ENCODE results near the gene HASPIN. TPM values are rescaled to one million over a fixed set of nuclear protein-coding genes. Genes with fewer than 3 reads are reported as not detected.
A peak's percentile ranks its signal among the peaks of the same experiment; 100 is the strongest.
"Not testable (repeated sequence)": the region's sequence is repeated elsewhere in the genome, so short reads cannot be mapped to it uniquely, and the experiment has no call there.

HASPIN gene
- polyA plus RNA-seq, 1 donor: 2.7 TPM

DNA sequence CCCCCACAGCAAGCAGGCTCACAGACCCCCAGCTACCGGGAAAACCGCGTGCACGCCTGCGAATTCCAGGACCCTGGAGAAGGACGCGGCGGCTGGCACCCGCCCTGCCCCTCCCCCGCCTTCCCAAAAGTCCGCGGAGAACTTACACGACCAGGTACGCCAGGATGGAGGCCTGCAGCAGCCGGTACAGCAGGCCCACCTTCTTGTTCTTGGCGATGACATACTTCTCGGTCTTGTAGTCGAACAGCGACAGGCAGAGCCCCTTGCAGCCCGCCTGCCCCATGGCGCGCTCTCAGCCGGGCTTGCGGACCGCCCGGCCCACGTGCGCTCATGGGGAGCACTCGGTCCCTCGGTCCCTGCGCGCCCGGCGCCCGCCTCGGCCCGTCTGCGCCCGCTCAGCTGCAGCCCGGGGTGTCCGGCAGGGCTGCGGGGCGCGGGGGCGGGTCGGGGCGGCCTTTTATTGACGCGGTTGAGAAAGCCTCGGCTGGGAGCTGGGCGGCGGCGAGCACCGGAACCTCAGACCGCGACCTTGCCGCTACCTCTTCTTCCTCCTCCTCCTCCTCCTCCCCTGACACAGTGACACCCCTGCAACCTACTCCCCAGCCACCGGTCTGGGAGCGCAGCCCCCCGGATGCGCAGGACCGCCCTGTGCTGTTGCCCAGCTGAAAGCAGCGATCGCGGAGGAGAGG is 27.8 kb upstream of the HASPIN start, which contains the start of gene P2RX5:
TSS of gene P2RX5 (minus strand) at position 433 of the 689 bp plus-strand sequence. CDS start at position 283, 150 bp downstream.
- no peak within 1 kb of the TSS for H3K27ac ChIP-seq (ENCODE audit: low read length)
- no peaks in the 10 kb centered on the region for H3K36me3 ChIP-seq (ENCODE audit: control insufficient read depth, insufficient read depth, low read length)
- H3K4me1 ChIP-seq (ENCODE audit: control insufficient read depth, insufficient read depth, low read length): peaks cover 10% of the 10 kb centered on the region
- H3K27me3 ChIP-seq (ENCODE audit: control insufficient read depth, insufficient read depth, low read length): peaks cover 62% of the 10 kb centered on the region
- DNase-seq: peak in 1 of 2 donors; percentile 47
- H3K4me3 ChIP-seq (ENCODE audit: low read length): no peak within 1 kb of the TSS
- no peaks in the 10 kb centered on the region for H3K9me3 ChIP-seq (ENCODE audit: control insufficient read depth, low read depth, low read length)
- WGBS (ENCODE audit: insufficient coverage, low lambda C conversion rate): no CpG with 5 or more reads among the region's 65 CpGs

DNA sequence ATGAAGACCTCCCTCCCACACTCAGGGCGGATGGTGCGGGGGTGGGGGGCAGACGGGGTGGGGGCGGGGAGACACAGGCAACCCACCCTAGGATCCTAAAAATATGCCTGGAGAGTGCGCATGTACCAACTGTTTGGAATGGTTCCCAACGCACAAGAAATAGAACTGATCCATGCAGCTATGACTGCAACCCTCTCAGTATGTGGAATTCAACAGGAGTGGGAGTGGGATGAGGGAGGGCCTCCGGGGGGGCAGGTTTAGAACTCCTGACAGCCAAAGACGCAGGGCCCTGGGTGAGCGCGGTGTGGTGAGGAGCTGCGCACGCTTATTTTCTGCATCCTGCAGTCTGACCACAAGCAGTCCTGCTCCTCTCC is 26.6 kb upstream of the HASPIN start:
- WGBS (ENCODE audit: insufficient coverage, low lambda C conversion rate): no CpG with 5 or more reads among the region's 12 CpGs
- no peaks in the 10 kb centered on the region for H3K36me3 ChIP-seq (ENCODE audit: control insufficient read depth, insufficient read depth, low read length)
- DNase-seq: no peak
- H3K9me3 ChIP-seq (ENCODE audit: control insufficient read depth, low read depth, low read length): no peaks in the 10 kb centered on the region
- H3K4me3 ChIP-seq (ENCODE audit: low read length): no peak overlapping the region
- no peak overlapping the region for H3K27ac ChIP-seq (ENCODE audit: low read length)
- H3K27me3 ChIP-seq (ENCODE audit: control insufficient read depth, insufficient read depth, low read length): peaks cover 57% of the 10 kb centered on the region
- H3K4me1 ChIP-seq (ENCODE audit: control insufficient read depth, insufficient read depth, low read length): peaks cover 10% of the 10 kb centered on the region

DNA sequence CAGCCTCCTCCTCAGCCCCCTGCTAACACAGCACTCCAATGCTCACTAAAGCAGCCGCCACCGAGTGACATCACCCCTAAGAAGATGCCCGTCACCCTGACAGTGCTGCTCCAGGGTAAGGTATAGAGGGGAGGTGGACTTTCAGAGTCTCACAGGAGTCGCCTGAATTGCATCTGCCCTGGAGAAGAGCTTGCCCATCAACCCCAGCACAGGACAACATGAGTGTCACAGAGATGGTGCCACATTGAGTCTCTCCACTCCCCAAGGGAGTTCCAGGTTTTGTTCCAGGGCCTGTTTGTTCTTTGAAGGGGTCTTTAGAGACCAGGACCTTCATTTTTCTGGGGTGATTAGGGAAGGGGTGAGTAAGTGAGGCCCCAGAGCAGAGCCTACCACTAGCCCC is 25.6 kb upstream of the HASPIN start:
- Histone ChIP-seq H3K36me3 (ENCODE audit: control insufficient read depth, insufficient read depth, low read length) (no peaks in the 10 kb centered on the region), H3K4me1 (ENCODE audit: control insufficient read depth, insufficient read depth, low read length) (peaks cover 10% of the 10 kb centered on the region), H3K27me3 (ENCODE audit: control insufficient read depth, insufficient read depth, low read length) (peaks cover 52% of the 10 kb centered on the region), H3K27ac (ENCODE audit: low read length) (no peak overlapping the region), H3K4me3 (ENCODE audit: low read length) (no peak overlapping the region), H3K9me3 (ENCODE audit: control insufficient read depth, low read depth, low read length) (no peaks in the 10 kb centered on the region)
- DNase-seq: no peak
- no CpG with 5 or more reads among the region's 4 CpGs for WGBS (ENCODE audit: insufficient coverage, low lambda C conversion rate)

DNA sequence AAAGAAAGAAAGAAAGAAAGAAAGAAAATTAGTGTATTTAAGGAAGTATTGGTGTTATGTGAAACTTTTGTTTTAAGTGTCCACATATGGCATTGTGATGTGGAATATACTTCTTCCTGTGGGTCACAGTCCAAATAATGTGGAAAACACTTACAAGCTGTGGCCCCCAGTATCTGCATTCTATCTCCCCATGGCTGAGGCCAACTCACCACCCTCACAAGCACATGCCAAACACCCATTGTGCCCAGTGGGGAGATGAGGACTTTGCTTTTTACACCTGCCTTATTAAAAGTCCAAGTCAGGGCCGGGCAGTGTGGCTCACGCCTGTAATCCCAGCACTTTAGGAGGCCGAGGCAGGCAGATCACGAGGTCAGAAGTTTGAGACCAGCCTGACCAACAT is 23.8 kb upstream of the HASPIN start:
- no peaks in the 10 kb centered on the region for H3K36me3 ChIP-seq (ENCODE audit: control insufficient read depth, insufficient read depth, low read length)
- H3K4me3 ChIP-seq (ENCODE audit: low read length): no peak overlapping the region
- no peaks in the 10 kb centered on the region for H3K9me3 ChIP-seq (ENCODE audit: control insufficient read depth, low read depth, low read length)
- DNase-seq: peak; percentile 57 to 79
- WGBS (ENCODE audit: insufficient coverage, low lambda C conversion rate): no CpG with 5 or more reads among the region's 4 CpGs
- no peak overlapping the region for H3K27ac ChIP-seq (ENCODE audit: low read length)
- peaks cover 10% of the 10 kb centered on the region for H3K4me1 ChIP-seq (ENCODE audit: control insufficient read depth, insufficient read depth, low read length)
- H3K27me3 ChIP-seq (ENCODE audit: control insufficient read depth, insufficient read depth, low read length): peaks cover 36% of the 10 kb centered on the region

DNA sequence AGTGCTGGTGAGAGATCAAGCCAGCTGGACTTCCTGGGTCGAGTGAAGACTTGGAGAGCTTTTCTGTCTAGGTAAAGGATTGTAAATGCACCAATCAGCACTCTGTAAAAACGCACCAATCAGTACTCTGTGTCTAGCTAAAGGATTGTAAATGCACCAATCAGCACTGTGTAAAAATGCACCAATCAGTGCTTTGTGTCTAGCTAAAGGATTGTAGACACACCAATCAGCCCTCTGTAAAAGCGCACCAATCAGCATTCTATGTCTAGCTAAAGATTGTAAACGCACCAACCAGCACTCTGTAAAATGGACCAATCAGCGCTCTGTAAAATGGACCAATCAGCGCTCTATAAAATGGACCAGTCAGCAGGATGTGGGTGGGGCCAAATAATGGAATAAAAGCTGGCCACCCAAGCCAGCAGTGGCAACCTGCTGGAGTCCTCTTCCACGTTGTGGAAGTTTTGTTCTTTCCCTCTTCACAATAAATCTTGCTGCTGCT is 21.6 kb upstream of the HASPIN start:
- DNase-seq; H3K4me1 ChIP-seq (ENCODE audit: control insufficient read depth, insufficient read depth, low read length); H3K4me3 ChIP-seq (ENCODE audit: low read length); H3K27ac ChIP-seq (ENCODE audit: low read length); H3K9me3 ChIP-seq (ENCODE audit: control insufficient read depth, low read depth, low read length); H3K36me3 ChIP-seq (ENCODE audit: control insufficient read depth, insufficient read depth, low read length): not testable (repeated sequence)
- H3K27me3 ChIP-seq (ENCODE audit: control insufficient read depth, insufficient read depth, low read length): peaks cover 16% of the 10 kb centered on the region
- WGBS (ENCODE audit: insufficient coverage, low lambda C conversion rate): no CpG with 5 or more reads among the region's 7 CpGs

DNA sequence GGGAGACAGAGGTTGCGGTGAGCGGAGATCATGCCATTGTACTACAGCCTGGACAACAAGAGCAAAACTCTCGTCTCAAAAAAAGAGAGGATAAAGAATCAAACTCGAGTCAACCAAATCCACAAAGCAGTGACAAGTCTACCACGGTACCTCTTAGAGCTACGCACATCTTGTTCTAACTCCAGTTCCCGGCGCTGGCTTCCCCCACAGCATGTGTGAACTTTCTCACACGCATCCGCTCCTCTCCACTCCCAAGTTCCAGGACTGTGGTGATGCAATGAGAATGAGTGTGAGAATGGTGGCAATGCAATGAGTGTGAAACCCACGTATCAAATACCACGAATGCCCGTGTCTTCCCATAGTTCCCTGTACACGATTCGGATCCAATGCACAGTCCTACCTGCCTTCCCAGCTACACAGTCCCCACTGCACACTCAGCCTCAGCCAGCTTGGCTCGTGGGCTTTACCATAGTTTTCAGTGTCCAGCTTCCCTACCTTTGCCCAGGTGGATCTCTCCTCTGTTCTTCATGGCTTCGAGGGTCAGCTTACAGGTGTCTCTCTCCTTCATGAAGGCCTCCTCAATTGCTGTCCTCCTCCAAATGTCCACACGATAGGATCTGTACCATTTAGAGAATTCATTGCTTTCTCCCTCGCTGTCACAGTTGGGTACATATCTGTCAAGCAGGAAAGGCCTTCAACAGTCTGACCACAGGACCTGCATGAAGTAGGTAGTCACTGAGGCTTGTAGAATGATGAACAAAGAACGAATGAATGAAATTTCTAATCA is 18.6 kb upstream of the HASPIN start:
- Histone ChIP-seq H3K27me3 (ENCODE audit: control insufficient read depth, insufficient read depth, low read length) (no peaks in the 10 kb centered on the region), H3K9me3 (ENCODE audit: control insufficient read depth, low read depth, low read length) (no peaks in the 10 kb centered on the region), H3K36me3 (ENCODE audit: control insufficient read depth, insufficient read depth, low read length) (no peaks in the 10 kb centered on the region), H3K4me1 (ENCODE audit: control insufficient read depth, insufficient read depth, low read length) (no peaks in the 10 kb centered on the region), H3K27ac (ENCODE audit: low read length) (no peak overlapping the region), H3K4me3 (ENCODE audit: low read length) (no peak overlapping the region)
- 100% methylated on average over 1 of the region's 20 CpGs for WGBS (ENCODE audit: insufficient coverage, low lambda C conversion rate)
- DNase-seq: no peak

DNA sequence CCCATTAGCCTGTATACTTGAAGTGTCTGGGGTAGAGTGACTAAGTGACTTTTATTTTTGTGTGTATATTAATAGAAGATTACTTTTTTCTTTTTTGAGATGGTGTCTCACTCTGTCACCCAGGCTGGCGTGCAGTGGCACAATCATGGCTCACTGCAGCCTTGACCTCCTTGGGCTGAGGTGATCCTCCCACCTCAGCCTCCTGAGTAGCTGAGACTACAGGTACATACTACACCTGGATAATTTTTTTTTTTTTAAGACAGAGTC is 18.1 kb upstream of the HASPIN start:
- not testable (repeated sequence) for DNase-seq
- no CpG with 5 or more reads among the region's 1 CpG for WGBS (ENCODE audit: insufficient coverage, low lambda C conversion rate)

GRCh38 chr17:3708366-3708765 is 15.3 kb upstream of the HASPIN start:
- no peak overlapping the region for H3K27ac ChIP-seq (ENCODE audit: low read length)
- no CpG with 5 or more reads among the region's 3 CpGs for WGBS (ENCODE audit: insufficient coverage, low lambda C conversion rate)
- H3K4me1 ChIP-seq (ENCODE audit: control insufficient read depth, insufficient read depth, low read length): no peaks in the 10 kb centered on the region
- no peak for DNase-seq
- no peaks in the 10 kb centered on the region for H3K27me3 ChIP-seq (ENCODE audit: control insufficient read depth, insufficient read depth, low read length)
- peaks cover 14% of the 10 kb centered on the region for H3K36me3 ChIP-seq (ENCODE audit: control insufficient read depth, insufficient read depth, low read length)
- H3K9me3 ChIP-seq (ENCODE audit: control insufficient read depth, low read depth, low read length): no peaks in the 10 kb centered on the region
- H3K4me3 ChIP-seq (ENCODE audit: low read length): no peak overlapping the region

More for the DNA sequence above, 18.1 kb upstream of the HASPIN start:
- H3K9me3 ChIP-seq (ENCODE audit: control insufficient read depth, low read depth, low read length); H3K27ac ChIP-seq (ENCODE audit: low read length); H3K4me1 ChIP-seq (ENCODE audit: control insufficient read depth, insufficient read depth, low read length); H3K27me3 ChIP-seq (ENCODE audit: control insufficient read depth, insufficient read depth, low read length); H3K4me3 ChIP-seq (ENCODE audit: low read length); H3K36me3 ChIP-seq (ENCODE audit: control insufficient read depth, insufficient read depth, low read length): not testable (repeated sequence)

DNA sequence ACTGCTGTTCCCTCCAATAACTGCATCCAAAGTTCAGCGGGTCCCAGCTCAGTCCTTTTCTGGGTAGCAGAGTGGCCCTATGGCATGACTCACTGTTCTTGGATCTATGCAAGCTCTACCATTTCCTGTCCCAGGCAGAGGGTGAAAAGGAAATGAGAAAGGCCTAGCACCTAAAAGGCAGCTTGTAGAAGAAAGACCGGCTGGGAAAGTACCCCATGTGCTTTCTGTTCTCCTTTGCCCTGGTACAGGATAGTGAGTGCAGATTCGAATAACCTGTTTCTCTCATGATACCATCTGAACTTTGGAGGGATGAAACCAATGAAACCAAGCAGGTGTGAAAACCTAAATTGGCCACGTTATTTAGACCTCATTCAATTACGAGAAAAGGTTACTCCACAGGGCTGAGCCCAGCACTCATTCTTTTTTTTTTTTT is 12.7 kb upstream of the HASPIN start:
- Histone ChIP-seq H3K27me3 (ENCODE audit: control insufficient read depth, insufficient read depth, low read length) (no peaks in the 10 kb centered on the region), H3K4me1 (ENCODE audit: control insufficient read depth, insufficient read depth, low read length) (no peaks in the 10 kb centered on the region), H3K36me3 (ENCODE audit: control insufficient read depth, insufficient read depth, low read length) (peaks cover 30% of the 10 kb centered on the region), H3K4me3 (ENCODE audit: low read length) (no peak overlapping the region), H3K27ac (ENCODE audit: low read length) (no peak overlapping the region), H3K9me3 (ENCODE audit: control insufficient read depth, low read depth, low read length) (no peaks in the 10 kb centered on the region)
- DNase-seq: no peak
- 90% methylated on average over 2 of the region's 5 CpGs for WGBS (ENCODE audit: insufficient coverage, low lambda C conversion rate)

GRCh38 chr17:3712811-3713463 is 10.8 kb upstream of the HASPIN start:
- no peak overlapping the region for H3K4me3 ChIP-seq (ENCODE audit: low read length)
- 80% methylated on average over 2 of the region's 13 CpGs for WGBS (ENCODE audit: insufficient coverage, low lambda C conversion rate)
- H3K27ac ChIP-seq (ENCODE audit: low read length): no peak overlapping the region
- peaks cover 48% of the 10 kb centered on the region for H3K36me3 ChIP-seq (ENCODE audit: control insufficient read depth, insufficient read depth, low read length)
- no peaks in the 10 kb centered on the region for H3K9me3 ChIP-seq (ENCODE audit: control insufficient read depth, low read depth, low read length)
- no peak for DNase-seq
- H3K4me1 ChIP-seq (ENCODE audit: control insufficient read depth, insufficient read depth, low read length): peaks cover 3% of the 10 kb centered on the region
- no peaks in the 10 kb centered on the region for H3K27me3 ChIP-seq (ENCODE audit: control insufficient read depth, insufficient read depth, low read length)

All from large intestine (tissue), 3 donors.